Heart left ventricle (tissue), 13 donors: ENCODE measurements around the gene GNA15.

Experiments
- CTCF ChIP-seq, 12 donors: fragments of 200-600 bp; sonication (generic) in 4 of 12; IDR thresholded peaks; one replicate each; pipeline versions ENCODE4 v1.5.0 to v1.8.0; 2018 to 2022; ENCODE audit warnings: antibody characterized with exemption in 12 of 12, mild to moderate bottlenecking in 5 of 12
- POLR2A ChIP-seq, 2 donors: fragments of 450-650 bp; IDR thresholded peaks; one replicate each; pipeline ENCODE4 v1.6.1; 2017; ENCODE audit warnings: antibody characterized with exemption in 2 of 2, mild to moderate bottlenecking in 2 of 2, moderate library complexity in 2 of 2
- donor health status: ischemic (EF 13 %, LVEDD 7.1; RV severe dilation, severe dysfunction).
- donor health status: DM: no; HTN: yes; CAD: no.
- donor health status: DM: no; HTN: no; CAD: no.
- donor health status: ischemic (EF 25% LVEDD 6.9; RV normal size, moderate dysfunction).
- donor health status: ischemic (EF 25% LVEDD 5.7; RV mildly dilated, moderate dysfunction).
- donor health status: ischemic (EF 35%, LVEDD 5.7; RV mildly dilated, moderate dysfunction).
- donor health status: nonischemic (EF 11% LVEDD 7.7; RV severe dilation, severe dysfunction).
- donor health status: DM: yes; HTN: yes; CAD: no.
- donor health status: PGD.
- donor health status: ischemic (EF 29% LVEDD 5.4; RV normal size, mild dysfunction).
- donor health status: nonischemic (EF 23%, LVEDD 6.1; RV moderate dilation, normal function).

GRCh38 chr19:3102239-3103140, 33.3 kb upstream of the GNA15 start:
- no peak for TF ChIP-seq POLR2A (IDR thresholded peaks at IDR 0.05)
- TF ChIP-seq CTCF (IDR thresholded peaks at IDR 0.05): no peak
